Activated naive CD8-positive, alpha-beta T cell treated with anti-CD3 and anti-CD28 coated beads, Interleukin-2, amount 50 U/mL, for 24 hours (primary cell): ENCODE data around the gene MLIP.
"Not testable (repeated sequence)": the region's sequence is repeated elsewhere in the genome, so short reads cannot be mapped to it uniquely, and the experiment has no call there.

ENCODE experiments used
- ATAC-seq: fragments of 150-1000 bp; cut with Tn5 transposase; one replicate; pipeline ENCODE4 v1.10.0; 2021
- DNase-seq: peaks from one replicate; pipeline ENCODE4 v3.0.0; 2021
- H3K27ac Mint-ChIP-seq: one replicate; pipeline ENCODE4 v1.8.0; 2021; ENCODE audit warnings: mild to moderate bottlenecking, mixed read lengths
- H3K27me3 Mint-ChIP-seq: one replicate; pipeline ENCODE4 v1.8.0; 2021; ENCODE audit warnings: mixed read lengths
- H3K36me3 Mint-ChIP-seq: one replicate; pipeline ENCODE4 v1.8.0; 2021; ENCODE audit warnings: low read depth, mixed read lengths
- H3K4me1 Mint-ChIP-seq: one replicate; pipeline ENCODE4 v1.8.0; 2021; ENCODE audit warnings: mixed read lengths
- H3K4me3 Mint-ChIP-seq: one replicate; pipeline ENCODE4 v1.8.0; 2021; ENCODE audit warnings: mild to moderate bottlenecking, moderate library complexity, mixed read lengths
- H3K9me3 Mint-ChIP-seq: one replicate; pipeline ENCODE4 v1.8.0; 2021; ENCODE audit warnings: mixed read lengths

The MLIP gene, protein sequence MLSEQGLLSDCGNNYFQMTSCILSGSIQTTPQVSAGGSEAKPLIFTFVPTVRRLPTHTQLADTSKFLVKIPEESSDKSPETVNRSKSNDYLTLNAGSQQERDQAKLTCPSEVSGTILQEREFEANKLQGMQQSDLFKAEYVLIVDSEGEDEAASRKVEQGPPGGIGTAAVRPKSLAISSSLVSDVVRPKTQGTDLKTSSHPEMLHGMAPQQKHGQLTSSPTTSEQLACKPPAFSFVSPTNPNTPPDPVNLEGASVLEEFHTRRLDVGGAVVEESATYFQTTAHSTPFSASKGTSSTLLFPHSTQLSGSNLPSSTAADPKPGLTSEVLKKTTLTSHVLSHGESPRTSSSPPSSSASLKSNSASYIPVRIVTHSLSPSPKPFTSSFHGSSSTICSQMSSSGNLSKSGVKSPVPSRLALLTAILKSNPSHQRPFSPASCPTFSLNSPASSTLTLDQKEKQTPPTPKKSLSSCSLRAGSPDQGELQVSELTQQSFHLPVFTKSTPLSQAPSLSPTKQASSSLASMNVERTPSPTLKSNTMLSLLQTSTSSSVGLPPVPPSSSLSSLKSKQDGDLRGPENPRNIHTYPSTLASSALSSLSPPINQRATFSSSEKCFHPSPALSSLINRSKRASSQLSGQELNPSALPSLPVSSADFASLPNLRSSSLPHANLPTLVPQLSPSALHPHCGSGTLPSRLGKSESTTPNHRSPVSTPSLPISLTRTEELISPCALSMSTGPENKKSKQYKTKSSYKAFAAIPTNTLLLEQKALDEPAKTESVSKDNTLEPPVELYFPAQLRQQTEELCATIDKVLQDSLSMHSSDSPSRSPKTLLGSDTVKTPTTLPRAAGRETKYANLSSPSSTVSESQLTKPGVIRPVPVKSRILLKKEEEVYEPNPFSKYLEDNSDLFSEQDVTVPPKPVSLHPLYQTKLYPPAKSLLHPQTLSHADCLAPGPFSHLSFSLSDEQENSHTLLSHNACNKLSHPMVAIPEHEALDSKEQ

GRCh38 chr6:54111341-54112045, at the start of gene MLIP:
TSS of gene MLIP (plus strand) at chr6:54111443. CDS start at chr6:54111480, 37 bp downstream.
- Mint-ChIP-seq H3K27ac (no peak within 1 kb of the TSS), H3K4me3 (no peak within 1 kb of the TSS), H3K9me3 (no peaks in the 10 kb centered on the region), H3K4me1 (no peaks in the 10 kb centered on the region), H3K27me3 (peaks cover 2% of the 10 kb centered on the region), H3K36me3 (no peaks in the 10 kb centered on the region)
- DNase-seq: no peak
- no peak for ATAC-seq

- Mint-ChIP-seq H3K27ac (no peak overlapping the region), H3K27me3 (no peaks in the 10 kb centered on the region), H3K9me3 (no peaks in the 10 kb centered on the region), H3K4me1 (no peaks in the 10 kb centered on the region), H3K4me3 (no peak overlapping the region), H3K36me3 (no peaks in the 10 kb centered on the region)
- DNase-seq: no peak
- ATAC-seq: no peak
Measured at GRCh38 chr6:54063228-54063539, 48.1 kb upstream of the MLIP start.

DNA sequence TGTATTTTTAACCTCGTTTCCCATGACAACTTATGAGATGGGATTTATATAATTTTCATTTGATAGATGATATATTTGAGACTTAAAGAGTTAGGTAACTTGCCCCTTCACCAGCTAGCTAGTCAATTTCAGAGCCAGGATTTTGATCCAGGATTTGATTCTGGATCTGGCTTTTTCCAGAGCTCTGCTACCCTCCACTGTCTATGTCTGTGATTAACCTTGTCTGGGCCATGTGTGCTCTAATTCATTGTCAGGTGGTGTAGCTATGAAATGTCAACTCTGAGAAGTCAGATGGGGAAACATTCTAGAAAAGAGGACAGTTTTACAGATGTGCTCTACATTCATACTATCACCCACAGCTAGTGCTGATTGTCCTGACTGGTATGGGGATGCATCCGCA, 42.5 kb upstream of the MLIP start:
- no peak for DNase-seq
- H3K27ac Mint-ChIP-seq: no peak overlapping the region
- no peak for ATAC-seq
- H3K4me1 Mint-ChIP-seq: no peaks in the 10 kb centered on the region
- H3K27me3 Mint-ChIP-seq: no peaks in the 10 kb centered on the region
- no peaks in the 10 kb centered on the region for H3K36me3 Mint-ChIP-seq
- H3K9me3 Mint-ChIP-seq: no peaks in the 10 kb centered on the region
- H3K4me3 Mint-ChIP-seq: no peak overlapping the region

- H3K4me3 Mint-ChIP-seq: no peak overlapping the region
- no peak for ATAC-seq
- DNase-seq: no peak
- no peaks in the 10 kb centered on the region for H3K4me1 Mint-ChIP-seq
- H3K9me3 Mint-ChIP-seq: no peaks in the 10 kb centered on the region
- no peaks in the 10 kb centered on the region for H3K36me3 Mint-ChIP-seq
- H3K27me3 Mint-ChIP-seq: no peaks in the 10 kb centered on the region
- H3K27ac Mint-ChIP-seq: no peak overlapping the region
Measured at GRCh38 chr6:54070025-54070424, 41.2 kb upstream of the MLIP start.

DNA sequence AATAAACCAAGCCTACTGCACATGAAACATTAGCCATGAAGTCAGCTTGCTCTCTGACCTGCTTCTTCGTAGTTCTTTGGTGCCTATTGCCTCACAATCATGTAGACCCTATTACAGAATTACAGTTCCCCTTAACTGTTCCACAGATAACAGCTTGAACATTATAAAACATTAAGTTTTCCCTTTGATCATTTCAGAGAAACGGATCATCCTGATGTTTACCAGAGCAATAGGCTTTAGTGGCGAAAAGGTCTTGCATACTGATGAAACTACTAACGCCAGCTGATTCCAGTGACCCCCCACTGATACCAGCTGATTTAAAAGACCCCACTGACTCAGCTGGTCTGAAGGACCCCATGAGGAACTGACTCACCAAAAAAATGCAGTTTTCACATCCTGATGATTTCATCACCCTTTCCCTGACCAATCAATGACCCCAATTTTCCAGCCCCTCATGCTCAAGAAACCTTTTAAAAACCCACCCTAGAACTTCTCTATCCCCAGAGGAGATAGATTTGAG, 39.4 kb upstream of the MLIP start:
- Mint-ChIP-seq H3K4me3 (no peak overlapping the region), H3K27me3 (no peaks in the 10 kb centered on the region), H3K4me1 (no peaks in the 10 kb centered on the region), H3K27ac (no peak overlapping the region), H3K36me3 (no peaks in the 10 kb centered on the region), H3K9me3 (no peaks in the 10 kb centered on the region)
- ATAC-seq: no peak
- DNase-seq: no peak

- DNase-seq: no peak
- no peaks in the 10 kb centered on the region for H3K4me1 Mint-ChIP-seq
Measured at GRCh38 chr6:54072635-54073313, 38.5 kb upstream of the MLIP start.

GRCh38 chr6:54073487-54073886, 37.8 kb upstream of the MLIP start:
- H3K27ac Mint-ChIP-seq: no peak overlapping the region
- DNase-seq (no peak), ATAC-seq (no peak)
- H3K4me1 Mint-ChIP-seq: no peaks in the 10 kb centered on the region
- H3K27me3 Mint-ChIP-seq: no peaks in the 10 kb centered on the region
- no peak overlapping the region for H3K4me3 Mint-ChIP-seq
- no peaks in the 10 kb centered on the region for H3K9me3 Mint-ChIP-seq
- no peaks in the 10 kb centered on the region for H3K36me3 Mint-ChIP-seq

More at GRCh38 chr6:54072635-54073313, 38.5 kb upstream of the MLIP start:
- Mint-ChIP-seq H3K9me3 (no peaks in the 10 kb centered on the region), H3K4me3 (no peak overlapping the region), H3K36me3 (no peaks in the 10 kb centered on the region), H3K27ac (no peak overlapping the region), H3K27me3 (no peaks in the 10 kb centered on the region)
- ATAC-seq: no peak

DNA sequence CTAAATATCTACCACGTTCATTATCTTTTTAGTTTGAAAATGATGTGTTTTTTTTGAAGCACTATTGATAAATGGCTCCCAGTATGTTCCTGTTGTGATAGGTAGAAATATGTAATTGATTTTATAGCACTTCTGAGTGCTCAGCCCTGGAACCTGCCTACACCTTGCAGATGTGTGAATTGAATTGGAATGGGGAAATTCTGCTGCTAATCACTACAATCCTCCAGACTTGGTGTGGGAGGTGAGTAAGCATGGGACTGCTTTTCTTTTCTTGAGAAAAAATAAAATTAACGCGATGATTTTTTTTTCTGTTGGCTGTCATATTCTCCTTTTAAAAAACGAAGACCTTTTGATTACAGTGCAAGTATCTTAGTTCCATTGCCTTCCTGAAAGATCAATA, 37.1 kb upstream of the MLIP start:
- DNase-seq (no peak), ATAC-seq (no peak)
- H3K4me3 Mint-ChIP-seq: no peak overlapping the region
- no peak overlapping the region for H3K27ac Mint-ChIP-seq
- no peaks in the 10 kb centered on the region for H3K27me3 Mint-ChIP-seq
- no peaks in the 10 kb centered on the region for H3K9me3 Mint-ChIP-seq
- no peaks in the 10 kb centered on the region for H3K4me1 Mint-ChIP-seq
- no peaks in the 10 kb centered on the region for H3K36me3 Mint-ChIP-seq

DNA sequence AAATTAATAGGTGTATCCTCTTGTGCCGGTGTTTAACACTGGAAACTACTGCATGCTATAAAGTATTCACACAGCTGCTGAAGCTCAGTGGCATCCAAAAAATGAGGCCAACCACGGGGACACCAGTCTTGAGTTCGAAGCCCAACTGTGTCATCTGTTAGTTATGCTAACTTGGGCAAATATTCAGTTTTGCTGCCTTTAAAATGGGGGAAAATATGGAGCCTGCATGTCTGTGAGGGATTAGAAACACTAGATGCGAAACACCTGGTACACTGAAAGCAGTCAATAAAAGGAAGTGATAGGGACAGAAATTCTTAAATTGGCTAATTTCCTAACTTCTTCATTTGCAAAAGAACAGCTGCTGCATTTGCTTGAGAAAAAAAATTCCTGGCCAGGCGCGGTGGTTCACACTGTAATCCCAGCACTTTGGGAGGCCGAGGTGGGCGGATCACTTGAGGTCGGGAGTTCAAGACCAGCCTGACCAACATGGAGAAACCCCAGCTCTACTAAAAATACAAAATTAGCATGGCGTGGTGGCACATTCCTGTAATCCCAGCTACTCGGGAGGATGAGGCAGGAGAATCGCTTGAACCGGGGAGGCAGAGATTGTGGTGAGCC, 36.6 kb upstream of the MLIP start:
- Mint-ChIP-seq H3K27me3 (no peaks in the 10 kb centered on the region), H3K9me3 (no peaks in the 10 kb centered on the region), H3K27ac (no peak overlapping the region), H3K4me1 (no peaks in the 10 kb centered on the region), H3K4me3 (no peak overlapping the region), H3K36me3 (no peaks in the 10 kb centered on the region)
- DNase-seq (no peak), ATAC-seq (no peak)

DNA sequence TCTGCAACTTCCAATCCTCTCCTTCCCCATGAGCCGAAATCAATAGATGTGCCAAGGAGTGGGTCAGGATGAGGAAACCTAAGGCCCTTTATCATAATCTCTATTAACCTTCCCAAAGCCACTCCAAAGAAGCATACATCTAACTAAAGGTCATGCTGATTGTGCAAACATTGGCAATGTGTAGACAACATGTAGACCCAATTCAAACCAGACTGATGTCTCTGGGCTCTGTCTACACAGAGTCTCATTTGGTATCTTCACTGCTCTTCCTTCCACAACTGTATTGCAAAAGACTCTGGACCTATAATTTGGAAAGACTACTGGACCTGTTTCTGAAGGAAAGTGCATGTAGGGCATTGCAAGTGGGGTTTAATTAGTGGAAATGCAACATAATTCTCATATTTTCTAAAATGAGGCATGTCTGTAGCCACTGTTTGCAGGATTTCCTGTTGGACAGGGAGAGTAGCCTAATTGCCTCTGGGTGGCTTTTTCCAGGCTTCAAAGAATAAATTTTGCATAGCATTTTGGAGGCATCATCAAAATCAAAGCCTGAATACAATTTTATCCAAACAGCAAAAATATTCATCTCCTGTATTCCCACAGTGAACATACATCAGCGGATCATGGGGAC, 35.0 kb upstream of the MLIP start:
- Mint-ChIP-seq H3K36me3 (no peaks in the 10 kb centered on the region), H3K4me3 (no peak overlapping the region), H3K27me3 (no peaks in the 10 kb centered on the region), H3K9me3 (no peaks in the 10 kb centered on the region), H3K4me1 (no peaks in the 10 kb centered on the region), H3K27ac (no peak overlapping the region)
- ATAC-seq (no peak), DNase-seq (no peak)

DNA sequence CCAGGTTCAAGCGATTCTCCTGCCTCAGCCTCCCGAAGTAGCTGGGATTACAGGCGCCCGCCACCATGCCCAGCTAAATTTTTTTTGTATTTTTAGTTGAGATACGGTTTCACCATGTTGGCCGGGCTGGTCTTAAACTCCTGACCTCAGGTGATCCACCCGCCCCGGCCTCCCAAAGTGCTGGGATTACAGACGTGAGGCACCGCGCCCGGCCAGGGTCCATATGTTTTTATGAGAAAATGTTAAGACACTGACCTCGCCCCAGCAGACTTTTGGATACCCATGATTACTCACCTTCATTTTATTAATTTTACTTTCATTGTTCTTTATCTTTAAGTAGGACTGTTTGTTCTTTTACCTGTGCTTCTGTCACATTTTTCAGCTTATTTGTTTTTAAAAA, 29.7 kb upstream of the MLIP start:
- not testable (repeated sequence) for H3K4me3 Mint-ChIP-seq, H3K27ac Mint-ChIP-seq

DNA sequence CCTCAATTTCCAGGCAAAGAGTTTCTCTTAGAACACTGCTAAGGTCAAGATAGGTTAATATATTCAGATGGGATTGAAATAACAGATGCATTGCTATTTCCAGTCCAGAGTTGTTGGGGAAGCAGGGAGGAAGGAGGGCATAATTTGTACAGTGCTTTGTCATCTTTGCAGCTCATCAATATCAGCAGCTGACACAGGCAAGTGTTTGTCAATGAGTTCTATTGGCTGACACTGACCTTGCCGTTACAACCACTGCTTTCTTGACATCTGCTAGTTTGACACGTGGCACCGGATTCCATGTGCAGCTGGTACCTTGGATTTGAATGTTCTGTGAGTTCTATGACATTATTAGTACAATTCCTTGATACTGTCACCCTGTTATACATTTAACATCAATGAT, 28.0 kb upstream of the MLIP start:
- DNase-seq: no peak
- no peak overlapping the region for H3K4me3 Mint-ChIP-seq

More for the DNA sequence above, 29.7 kb upstream of the MLIP start:
- H3K9me3 Mint-ChIP-seq, DNase-seq, H3K4me1 Mint-ChIP-seq, H3K27me3 Mint-ChIP-seq, H3K36me3 Mint-ChIP-seq, ATAC-seq: not testable (repeated sequence)

GRCh38 chr6:54084231-54084630, 27.0 kb upstream of the MLIP start:
- Mint-ChIP-seq H3K4me3 (no peak overlapping the region), H3K36me3 (no peaks in the 10 kb centered on the region), H3K9me3 (no peaks in the 10 kb centered on the region), H3K27ac (no peak overlapping the region), H3K4me1 (no peaks in the 10 kb centered on the region), H3K27me3 (peaks cover 3% of the 10 kb centered on the region)
- ATAC-seq (no peak), DNase-seq (no peak)

More for the DNA sequence above, 28.0 kb upstream of the MLIP start:
- no peak for ATAC-seq
- Mint-ChIP-seq H3K27me3 (peaks cover 3% of the 10 kb centered on the region), H3K9me3 (no peaks in the 10 kb centered on the region), H3K36me3 (no peaks in the 10 kb centered on the region), H3K27ac (no peak overlapping the region), H3K4me1 (no peaks in the 10 kb centered on the region)
